HS-5 (cell line): Measurements from ENCODE around the gene RNU4-1.
"Not testable (repeated sequence)": the region's sequence is repeated elsewhere in the genome, so short reads cannot be mapped to it uniquely, and the experiment has no call there.

Source experiments
- DNase-seq: peaks from one replicate; pipeline ENCODE4 v3.0.0-alpha.2; 2012; ENCODE audit warnings: low read depth

The RNU4-1 gene

DNA sequence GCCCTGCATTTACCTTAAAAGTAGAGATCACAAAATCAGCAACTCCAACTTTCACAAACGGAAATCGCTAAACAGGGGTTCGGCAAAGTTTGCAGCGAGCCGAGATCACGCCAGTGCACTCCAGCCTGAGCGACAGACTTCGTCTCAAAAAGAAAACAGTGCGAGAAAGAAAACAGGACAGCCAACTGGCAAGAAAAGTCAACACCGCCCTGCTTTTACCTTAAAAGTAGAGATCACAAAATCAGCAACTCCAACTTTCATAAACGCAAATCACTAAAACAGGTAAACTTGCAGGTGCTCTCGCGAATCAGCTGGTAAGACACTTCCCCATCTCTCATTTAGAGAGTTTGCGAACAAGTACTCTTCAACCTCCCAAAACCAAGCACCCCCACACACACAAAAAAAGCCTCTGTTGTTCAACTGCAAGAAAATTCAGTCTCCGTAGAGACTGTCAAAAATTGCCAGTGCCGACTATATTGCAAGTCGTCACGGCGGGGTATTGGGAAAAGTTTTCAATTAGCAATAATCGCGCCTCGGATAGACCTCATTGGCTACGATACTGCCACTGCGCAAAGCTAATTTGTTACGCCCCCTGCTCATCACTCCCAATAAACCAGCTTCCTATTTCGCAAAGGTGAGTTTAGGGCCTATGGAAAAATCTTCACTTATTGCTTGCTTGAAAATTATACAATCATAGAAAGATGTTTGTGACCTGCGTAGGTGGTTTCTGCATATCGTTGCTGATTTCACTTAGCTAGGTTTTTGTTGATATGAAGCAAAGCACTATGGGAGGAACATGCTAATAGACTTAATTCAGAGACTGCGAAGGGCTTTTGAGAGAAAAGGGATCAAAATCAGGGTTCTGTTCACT, at the start of gene RNU4-1:
RNU4-1 (minus strand) TSS at position 577 of the 871 bp plus-strand sequence.
- peak; percentile 88 for DNase-seq

DNA sequence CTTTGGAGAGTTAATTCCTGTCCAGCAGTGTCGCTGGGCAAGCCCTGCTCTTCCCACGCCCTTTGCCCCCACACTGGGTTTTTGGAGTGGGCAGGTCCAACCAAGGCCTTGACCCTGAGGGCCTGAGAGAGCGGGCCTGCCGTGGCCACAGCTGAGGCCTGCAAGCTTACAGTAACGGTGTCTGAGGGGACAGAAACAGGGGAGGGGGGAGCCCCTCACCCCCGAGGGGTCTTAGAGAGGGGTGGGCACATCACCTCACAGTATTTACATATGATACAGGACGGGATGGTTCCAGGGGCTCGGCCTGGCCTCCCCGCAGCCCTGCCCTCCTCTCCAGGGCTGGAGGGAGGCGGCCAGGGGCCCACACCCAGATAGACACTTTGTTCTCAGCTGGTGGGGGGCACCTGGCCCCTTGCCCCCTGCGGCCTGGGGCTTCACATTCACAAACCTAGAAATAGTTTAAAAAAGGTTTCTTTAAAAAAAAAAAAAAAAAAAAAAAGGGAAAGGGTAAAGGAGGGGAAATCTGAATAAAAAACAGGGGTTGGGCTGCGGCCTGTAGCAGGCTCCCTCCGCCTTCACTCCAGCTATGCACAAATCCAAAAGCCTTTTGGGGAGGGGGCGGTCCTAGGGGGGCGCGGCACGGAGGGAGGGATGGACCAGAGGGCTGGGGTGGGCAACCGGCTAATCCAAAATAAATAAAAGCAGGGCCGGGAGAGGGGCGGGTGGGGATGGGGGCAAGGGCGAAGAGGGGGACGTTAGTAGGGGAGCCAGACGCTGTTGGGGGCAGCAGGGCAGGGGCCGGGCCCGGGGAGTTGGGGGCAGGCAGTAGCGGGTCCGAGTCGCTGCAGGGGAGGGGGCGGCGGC, 49.4 kb upstream of the RNU4-1 start:
- DNase-seq: no peak

DNA sequence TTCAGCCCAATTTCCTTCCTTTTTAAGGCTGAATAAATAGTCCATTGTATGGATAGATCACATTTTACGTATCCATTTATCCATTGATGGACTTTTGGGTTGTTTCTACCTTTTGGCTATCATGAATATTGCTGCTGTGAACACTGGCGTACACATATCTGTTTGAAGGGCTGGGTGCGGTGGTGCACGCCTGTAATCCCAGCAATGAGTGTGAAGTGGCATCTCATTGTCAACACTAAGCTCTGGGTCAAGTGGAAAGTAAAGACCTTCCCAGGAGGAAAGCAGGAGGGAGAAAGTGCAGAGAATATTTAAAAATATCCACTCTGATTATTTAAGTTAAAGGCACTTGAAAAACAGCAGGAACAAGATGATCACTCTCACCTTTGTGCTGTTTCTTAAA, 46.2 kb upstream of the RNU4-1 start:
- DNase-seq: no peak

- no peak for DNase-seq
Observed at GRCh38 chr12:120337730-120338129, 44.7 kb upstream of the RNU4-1 start.

DNA sequence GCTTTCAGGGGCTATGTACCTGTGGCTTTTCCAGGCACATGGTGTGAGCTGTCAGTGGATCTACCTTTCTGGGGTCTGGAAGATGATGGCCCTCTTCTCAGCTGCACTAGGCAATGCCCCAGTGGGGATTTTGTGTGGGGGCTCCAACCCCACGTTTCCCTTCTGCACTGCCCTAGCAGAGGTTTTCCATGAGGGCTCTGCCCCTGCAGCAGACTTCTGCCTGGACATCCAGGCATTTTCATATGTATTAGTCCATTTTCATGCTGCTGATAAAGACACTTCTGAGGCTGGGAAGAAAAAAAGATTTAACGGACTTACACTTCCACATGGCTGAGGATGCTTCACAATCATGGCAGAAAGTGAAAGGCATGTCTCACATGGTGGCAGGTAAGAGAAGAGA, 43.4 kb upstream of the RNU4-1 start:
- DNase-seq: not testable (repeated sequence)

DNA sequence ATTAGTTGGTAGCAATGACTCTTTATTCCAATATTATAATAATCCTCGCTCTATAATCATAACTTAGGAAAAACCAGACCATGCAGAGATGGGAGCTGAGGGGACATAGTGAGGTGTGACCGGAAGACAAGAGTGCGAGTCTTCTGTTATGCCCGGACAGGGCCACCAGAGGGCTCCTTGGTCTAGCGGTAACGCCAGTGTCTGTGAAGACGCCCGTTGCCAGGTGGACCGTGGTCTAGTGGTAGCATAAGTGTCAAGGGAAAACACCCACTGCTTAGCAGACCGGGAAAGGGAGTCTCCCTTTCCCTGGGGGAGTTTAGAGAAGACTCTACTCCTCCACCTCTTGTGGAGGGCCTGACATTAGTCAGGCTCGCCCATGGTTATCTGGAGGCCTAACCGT, 42.4 kb upstream of the RNU4-1 start:
- DNase-seq: not testable (repeated sequence)

- no peak for DNase-seq
Observed at GRCh38 chr12:120332523-120332922, 39.5 kb upstream of the RNU4-1 start.

DNA sequence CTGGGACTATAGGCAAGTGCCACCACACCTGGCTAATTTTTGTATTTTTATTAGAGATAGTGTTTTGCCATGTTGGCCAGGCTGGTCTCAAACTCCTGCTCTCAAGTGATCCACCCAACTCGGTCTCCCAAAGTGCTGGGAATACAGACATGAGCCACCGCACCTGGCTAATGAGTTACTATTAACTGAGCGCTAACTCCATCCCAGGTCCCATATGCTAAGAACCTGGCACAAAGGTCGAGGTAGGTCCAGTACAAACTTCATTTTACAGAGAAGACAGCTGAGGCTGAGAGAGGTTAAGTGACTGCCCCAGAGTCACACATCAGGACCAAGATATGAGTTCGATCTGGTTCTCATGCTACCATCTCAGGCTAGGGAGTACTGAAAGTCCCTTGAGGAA, 39.0 kb upstream of the RNU4-1 start:
- DNase-seq: no peak

GRCh38 chr12:120331390-120331789, 38.4 kb upstream of the RNU4-1 start:
- DNase-seq: no peak

GRCh38 chr12:120328228-120328627, 35.2 kb upstream of the RNU4-1 start:
- DNase-seq: no peak

DNA sequence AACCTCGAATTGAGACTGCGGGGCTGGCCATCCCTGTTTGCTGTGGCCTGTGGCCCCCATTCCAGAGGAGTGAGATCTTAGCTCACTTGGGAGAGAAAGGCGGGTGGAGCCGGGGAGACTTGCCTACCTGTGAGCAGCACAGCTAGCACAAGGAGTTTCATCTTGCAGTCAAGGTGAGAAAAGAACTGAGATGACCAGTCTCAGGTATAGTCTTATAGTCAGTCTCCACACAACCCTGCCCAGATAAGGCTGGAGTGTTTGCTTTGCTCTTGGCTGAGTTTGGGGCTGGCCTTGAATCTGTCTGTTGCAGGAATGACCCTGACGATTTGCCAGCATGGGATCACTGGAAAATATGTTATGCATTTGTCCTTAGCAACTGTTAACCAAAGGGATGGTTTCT, 34.6 kb upstream of the RNU4-1 start, which contains the start of gene PLA2G1B:
PLA2G1B (minus strand) TSS at position 187 of the 400 bp plus-strand sequence; CDS start at position 161, 26 bp downstream.
- no peak for DNase-seq

DNA sequence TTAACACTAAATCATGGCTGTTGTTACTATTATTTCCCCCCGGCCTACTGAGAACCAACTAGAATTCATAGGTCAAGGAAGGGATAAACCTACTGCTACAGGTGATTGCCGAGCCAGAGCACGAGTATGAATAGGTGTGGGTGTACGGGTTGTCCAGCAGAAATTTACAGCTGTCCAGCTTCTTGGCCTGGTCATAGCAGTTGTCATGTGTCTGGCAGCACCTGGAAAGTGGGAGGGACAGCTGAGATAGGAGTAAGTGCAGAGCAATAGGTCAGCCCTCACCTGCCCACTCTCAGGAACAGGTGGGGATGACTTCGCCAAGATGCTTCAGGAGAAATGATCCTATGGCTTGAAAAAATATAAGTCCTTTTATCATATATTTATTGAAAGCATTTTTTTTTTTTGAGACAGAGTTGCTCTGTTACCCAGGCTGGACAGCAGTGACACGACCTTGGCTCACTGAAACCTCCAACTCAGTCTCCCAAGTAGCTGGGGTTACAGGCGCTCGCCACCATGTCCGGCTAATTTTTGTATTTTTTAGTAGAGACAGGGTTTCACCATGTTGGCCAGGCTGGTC, 31.9 kb upstream of the RNU4-1 start:
- no peak for DNase-seq

GRCh38 chr12:120323772-120324171, 30.7 kb upstream of the RNU4-1 start:
- no peak for DNase-seq

DNA sequence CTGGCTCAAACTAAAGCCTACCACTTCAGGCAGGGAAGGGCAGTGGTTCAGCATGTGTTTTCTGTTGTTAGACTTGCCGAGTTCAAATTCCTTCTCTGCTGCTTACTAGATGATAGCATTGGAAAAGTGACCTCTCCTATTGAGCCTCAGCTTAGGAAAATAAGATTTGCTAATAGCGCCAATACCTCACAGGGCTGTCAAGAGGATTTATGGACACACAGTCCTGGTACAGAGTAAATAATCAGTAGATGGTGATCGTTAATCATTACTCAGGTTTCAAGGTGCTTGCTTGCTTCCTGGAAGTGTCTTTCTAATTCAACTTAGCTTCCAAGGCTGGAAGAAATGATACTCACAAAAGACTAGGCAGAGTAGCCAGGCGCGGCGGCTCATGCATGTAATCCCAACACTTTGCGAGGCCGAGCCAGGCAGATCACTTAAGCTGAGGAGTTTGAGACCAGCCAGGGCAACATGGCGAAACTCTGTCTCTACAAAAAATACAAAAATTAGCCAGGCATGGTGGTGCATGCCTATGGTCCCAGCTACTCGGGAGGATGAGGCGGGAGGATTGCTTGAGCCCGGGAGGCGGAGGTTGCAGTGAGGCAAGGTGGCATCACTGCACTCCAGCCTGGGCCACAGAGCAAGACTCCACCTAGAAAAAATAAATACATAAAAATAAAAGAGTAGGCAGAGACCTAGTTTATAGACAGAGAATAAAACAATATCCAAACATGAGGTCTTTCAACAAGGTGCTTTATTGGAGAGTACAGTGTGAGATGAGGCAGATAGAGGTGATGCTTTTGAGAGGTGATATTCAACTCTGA, 28.6 kb upstream of the RNU4-1 start:
- no peak for DNase-seq

GRCh38 chr12:120317224-120318105, 24.4 kb upstream of the RNU4-1 start:
- peak; percentile 99 for DNase-seq

GRCh38 chr12:120316798-120317223, 23.8 kb upstream of the RNU4-1 start:
- DNase-seq: no peak

DNA sequence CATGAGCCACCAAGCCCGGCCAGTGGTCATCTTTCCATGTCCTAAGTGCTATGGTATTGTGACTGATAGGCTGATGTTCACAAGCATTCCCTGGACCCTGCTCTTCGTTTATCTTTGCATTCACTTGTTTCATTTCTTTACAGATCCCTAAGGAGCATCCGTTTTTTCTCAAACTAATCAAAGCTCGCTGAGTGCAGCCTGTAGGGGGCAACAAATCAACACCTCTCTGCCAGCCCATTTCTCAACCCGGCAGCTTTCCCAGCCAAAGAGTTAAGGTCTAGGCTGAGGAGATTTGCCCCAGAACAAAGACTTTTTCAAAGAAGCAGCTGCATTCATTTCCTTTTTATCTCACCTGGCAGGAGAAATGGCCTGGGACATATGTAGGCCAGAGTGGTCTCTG, 21.2 kb upstream of the RNU4-1 start:
- no peak for DNase-seq

GRCh38 chr12:120301962-120302815, 9.2 kb upstream of the RNU4-1 start, which contains the start of gene SIRT4:
SIRT4 (plus strand) TSS chr12:120302321; CDS start chr12:120303562, 1,241 bp downstream.
- peak; percentile 88 for DNase-seq

DNA sequence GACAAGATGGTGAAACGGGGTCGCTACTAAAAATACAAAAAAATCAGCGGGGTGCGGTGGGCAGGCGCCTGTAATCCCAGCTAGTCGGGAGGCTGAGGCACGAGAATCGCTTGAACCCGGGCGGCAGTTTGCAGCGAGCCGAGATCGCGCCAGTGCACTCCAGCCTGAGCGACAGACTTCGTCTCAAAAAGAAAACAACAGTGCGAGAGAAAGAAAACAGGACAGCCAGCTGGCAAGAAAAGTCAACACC, 701 bp downstream of the RNU4-1 start:
- no peak for DNase-seq
